ENCODE data around the gene TBCC.

TBCC gene

DNA sequence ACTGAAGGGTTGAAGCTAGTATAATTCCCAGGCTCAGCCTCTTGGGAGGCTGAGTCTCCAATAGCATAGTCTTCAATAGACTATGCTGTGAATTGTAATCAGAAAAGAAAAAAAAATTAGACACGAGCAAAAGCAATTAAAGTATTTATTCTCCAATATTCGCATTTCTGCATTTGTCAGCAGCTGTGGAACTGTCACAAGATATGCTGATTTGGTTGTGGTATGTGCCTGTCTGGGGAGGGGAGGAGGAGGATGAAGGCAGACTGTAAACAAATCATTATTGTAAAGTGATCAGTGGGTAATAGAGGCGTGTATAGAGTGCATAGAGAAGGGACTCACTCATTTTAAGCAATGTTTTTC is 25.8 kb upstream of the TBCC start:
- Histone ChIP-seq H3K9me3 (replicated peaks; ENCODE audit: insufficient read depth, low read length) (no peaks in the 10 kb centered on the region), H3K4me1 (ENCODE audit: low read length) (peaks cover 32% of the 10 kb centered on the region), H3K79me2 (ENCODE audit: low read length) (peaks cover 30% of the 10 kb centered on the region), H4K20me1 (ENCODE audit: insufficient read depth, low read length) (no peaks in the 10 kb centered on the region), H3K27me3 (replicated peaks; ENCODE audit: insufficient read depth, low read length) (no peaks in the 10 kb centered on the region), H2AFZ (ENCODE audit: low read length) (no peak overlapping the region), H3K9ac (ENCODE audit: low read length) (peak overlapping the region; percentile 97), H3K4me2 (ENCODE audit: low read depth, low read length) (peak overlapping the region; percentile 99), H3K4me3 (ENCODE audit: low read length) (peak overlapping the region; percentile 72), H3F3A (ENCODE audit: insufficient read depth, low read length) (peaks cover 53% of the 10 kb centered on the region), H3K36me3 (replicated peaks; ENCODE audit: insufficient read depth, low read length) (no peaks in the 10 kb centered on the region), H3K9me2 (replicated peaks; ENCODE audit: insufficient read depth, low read length) (no peaks in the 10 kb centered on the region), H3K27ac (ENCODE audit: low read length) (peak overlapping the region; percentile 100)
- peak; percentile 37 for DNase-seq
- no peak for TF ChIP-seq EZH2 (optimal IDR thresholded peaks at IDR 0.05; ENCODE audit: low read depth, low read length)
- TF ChIP-seq, protein P1, sequence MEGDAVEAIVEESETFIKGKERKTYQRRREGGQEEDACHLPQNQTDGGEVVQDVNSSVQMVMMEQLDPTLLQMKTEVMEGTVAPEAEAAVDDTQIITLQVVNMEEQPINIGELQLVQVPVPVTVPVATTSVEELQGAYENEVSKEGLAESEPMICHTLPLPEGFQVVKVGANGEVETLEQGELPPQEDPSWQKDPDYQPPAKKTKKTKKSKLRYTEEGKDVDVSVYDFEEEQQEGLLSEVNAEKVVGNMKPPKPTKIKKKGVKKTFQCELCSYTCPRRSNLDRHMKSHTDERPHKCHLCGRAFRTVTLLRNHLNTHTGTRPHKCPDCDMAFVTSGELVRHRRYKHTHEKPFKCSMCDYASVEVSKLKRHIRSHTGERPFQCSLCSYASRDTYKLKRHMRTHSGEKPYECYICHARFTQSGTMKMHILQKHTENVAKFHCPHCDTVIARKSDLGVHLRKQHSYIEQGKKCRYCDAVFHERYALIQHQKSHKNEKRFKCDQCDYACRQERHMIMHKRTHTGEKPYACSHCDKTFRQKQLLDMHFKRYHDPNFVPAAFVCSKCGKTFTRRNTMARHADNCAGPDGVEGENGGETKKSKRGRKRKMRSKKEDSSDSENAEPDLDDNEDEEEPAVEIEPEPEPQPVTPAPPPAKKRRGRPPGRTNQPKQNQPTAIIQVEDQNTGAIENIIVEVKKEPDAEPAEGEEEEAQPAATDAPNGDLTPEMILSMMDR (IDR thresholded peaks at IDR 0.05; ENCODE audit: low read length), result no peak
- TF ChIP-seq EZH2phosphoT487 (IDR thresholded peaks at IDR 0.05; ENCODE audit: low read length), result no peak

DNA sequence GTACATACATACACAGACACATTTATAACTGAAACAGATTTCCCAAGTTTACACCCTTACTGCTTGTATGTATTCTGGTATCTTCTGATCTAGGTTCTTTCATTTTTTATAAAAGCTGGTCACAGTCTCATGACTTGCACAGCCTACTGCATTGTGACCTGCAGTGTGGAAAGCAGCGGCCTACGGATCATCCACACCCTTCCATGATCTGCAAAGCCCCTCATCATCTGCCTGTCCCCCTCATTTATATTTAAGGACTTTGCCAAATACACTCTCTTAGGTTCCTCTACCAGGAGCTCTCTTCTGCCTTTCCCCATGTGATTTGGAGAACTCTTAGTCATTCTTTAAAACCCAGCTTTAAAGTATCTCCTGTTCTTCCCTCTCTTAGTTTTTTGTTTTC is 23.9 kb upstream of the TBCC start:
- H3K4me3 ChIP-seq (ENCODE audit: low read length), result no peak overlapping the region
- no peaks in the 10 kb centered on the region for H3K27me3 ChIP-seq (replicated peaks; ENCODE audit: insufficient read depth, low read length)
- no peaks in the 10 kb centered on the region for H3K36me3 ChIP-seq (replicated peaks; ENCODE audit: insufficient read depth, low read length)
- no peak for TF ChIP-seq EZH2phosphoT487 (IDR thresholded peaks at IDR 0.05; ENCODE audit: low read length)
- TF ChIP-seq, protein P1 (IDR thresholded peaks at IDR 0.05; ENCODE audit: low read length), result no peak
- TF ChIP-seq EZH2 (optimal IDR thresholded peaks at IDR 0.05; ENCODE audit: low read depth, low read length), result no peak
- H2AFZ ChIP-seq (ENCODE audit: low read length), result no peak overlapping the region
- no peak overlapping the region for H3K9ac ChIP-seq (ENCODE audit: low read length)
- no peak overlapping the region for H3K4me2 ChIP-seq (ENCODE audit: low read depth, low read length)
- peaks cover 24% of the 10 kb centered on the region for H3K4me1 ChIP-seq (ENCODE audit: low read length)
- H3K79me2 ChIP-seq (ENCODE audit: low read length), result peaks cover 26% of the 10 kb centered on the region
- no peak overlapping the region; the same call in 1 of the 2 replicates for H3K27ac ChIP-seq (ENCODE audit: low read length)
- DNase-seq, result no peak
- H3F3A ChIP-seq (ENCODE audit: insufficient read depth, low read length), result peaks cover 38% of the 10 kb centered on the region
- no peaks in the 10 kb centered on the region for H3K9me2 ChIP-seq (replicated peaks; ENCODE audit: insufficient read depth, low read length)
- H4K20me1 ChIP-seq (ENCODE audit: insufficient read depth, low read length), result no peaks in the 10 kb centered on the region
- H3K9me3 ChIP-seq (replicated peaks; ENCODE audit: insufficient read depth, low read length), result no peaks in the 10 kb centered on the region

DNA sequence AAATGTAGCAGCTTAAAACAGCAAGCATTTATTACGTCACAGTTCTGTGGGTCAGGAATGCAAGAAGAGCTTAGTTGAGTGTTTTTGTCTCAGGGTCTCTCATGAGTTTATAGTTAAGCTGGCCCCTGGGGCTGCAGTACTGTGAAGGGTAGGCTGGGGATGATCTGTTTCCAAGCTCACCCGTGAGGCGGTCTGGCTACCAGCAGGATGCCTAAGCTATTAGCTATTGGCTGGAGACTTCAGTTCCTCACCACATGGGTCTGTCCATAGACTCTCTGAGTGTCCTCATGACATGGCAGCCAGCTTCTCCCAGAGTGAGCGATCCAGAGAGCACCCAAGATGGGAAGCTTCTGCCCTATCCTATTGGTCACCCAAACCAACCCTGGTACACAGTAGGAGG is 23.1 kb upstream of the TBCC start:
- TF ChIP-seq EZH2 (optimal IDR thresholded peaks at IDR 0.05; ENCODE audit: low read depth, low read length) (no peak), EZH2phosphoT487 (IDR thresholded peaks at IDR 0.05; ENCODE audit: low read length) (no peak)
- TF ChIP-seq, protein P1 (IDR thresholded peaks at IDR 0.05; ENCODE audit: low read length), result no peak
- Histone ChIP-seq H3K4me1 (ENCODE audit: low read length) (peaks cover 18% of the 10 kb centered on the region), H4K20me1 (ENCODE audit: insufficient read depth, low read length) (no peaks in the 10 kb centered on the region), H3K79me2 (ENCODE audit: low read length) (peaks cover 24% of the 10 kb centered on the region), H3K9ac (ENCODE audit: low read length) (no peak overlapping the region), H3K9me2 (replicated peaks; ENCODE audit: insufficient read depth, low read length) (no peaks in the 10 kb centered on the region), H3K27me3 (replicated peaks; ENCODE audit: insufficient read depth, low read length) (no peaks in the 10 kb centered on the region), H3K36me3 (replicated peaks; ENCODE audit: insufficient read depth, low read length) (no peaks in the 10 kb centered on the region), H2AFZ (ENCODE audit: low read length) (no peak overlapping the region), H3K4me3 (ENCODE audit: low read length) (no peak overlapping the region), H3F3A (ENCODE audit: insufficient read depth, low read length) (peaks cover 30% of the 10 kb centered on the region), H3K4me2 (ENCODE audit: low read depth, low read length) (no peak overlapping the region), H3K27ac (ENCODE audit: low read length) (no peak overlapping the region), H3K9me3 (replicated peaks; ENCODE audit: insufficient read depth, low read length) (no peaks in the 10 kb centered on the region)
- DNase-seq, result no peak

All from MM.1S (cell line).